ENCODE results near the gene MGAM2. TPM values are rescaled to one million over a fixed set of nuclear protein-coding genes. Genes with fewer than 3 reads are reported as not detected.

The MGAM2 gene
- total and polyA plus RNA-seq, 8 donors: 0.03 to 4.6 (median 0.17) TPM

DNA sequence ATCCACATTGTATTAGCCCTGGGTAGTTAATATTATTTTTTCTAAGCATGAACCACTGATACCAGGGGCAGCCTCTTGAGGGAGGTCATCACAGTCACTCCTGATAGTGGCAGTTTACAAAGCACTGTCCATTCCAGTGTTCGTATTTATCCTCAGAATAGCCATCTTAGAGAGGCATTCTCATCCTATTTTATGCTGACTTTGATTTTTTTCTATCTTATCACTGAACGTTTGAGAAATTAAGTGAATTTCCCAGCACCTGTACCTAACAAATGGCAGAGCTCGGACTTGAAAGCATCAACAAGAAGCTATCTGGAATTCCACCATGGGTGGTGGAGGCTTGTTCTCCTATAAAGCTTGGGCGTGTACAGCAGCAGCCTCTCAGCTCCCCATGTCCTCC lies 26.1 kb upstream of the MGAM2 start:
- TF ChIP-seq, protein P1, sequence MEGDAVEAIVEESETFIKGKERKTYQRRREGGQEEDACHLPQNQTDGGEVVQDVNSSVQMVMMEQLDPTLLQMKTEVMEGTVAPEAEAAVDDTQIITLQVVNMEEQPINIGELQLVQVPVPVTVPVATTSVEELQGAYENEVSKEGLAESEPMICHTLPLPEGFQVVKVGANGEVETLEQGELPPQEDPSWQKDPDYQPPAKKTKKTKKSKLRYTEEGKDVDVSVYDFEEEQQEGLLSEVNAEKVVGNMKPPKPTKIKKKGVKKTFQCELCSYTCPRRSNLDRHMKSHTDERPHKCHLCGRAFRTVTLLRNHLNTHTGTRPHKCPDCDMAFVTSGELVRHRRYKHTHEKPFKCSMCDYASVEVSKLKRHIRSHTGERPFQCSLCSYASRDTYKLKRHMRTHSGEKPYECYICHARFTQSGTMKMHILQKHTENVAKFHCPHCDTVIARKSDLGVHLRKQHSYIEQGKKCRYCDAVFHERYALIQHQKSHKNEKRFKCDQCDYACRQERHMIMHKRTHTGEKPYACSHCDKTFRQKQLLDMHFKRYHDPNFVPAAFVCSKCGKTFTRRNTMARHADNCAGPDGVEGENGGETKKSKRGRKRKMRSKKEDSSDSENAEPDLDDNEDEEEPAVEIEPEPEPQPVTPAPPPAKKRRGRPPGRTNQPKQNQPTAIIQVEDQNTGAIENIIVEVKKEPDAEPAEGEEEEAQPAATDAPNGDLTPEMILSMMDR (IDR thresholded peaks at IDR 0.05): no peak
- intact Hi-C loops (cut with DNase I): no loop called here
- Histone ChIP-seq H3K4me3 (no peak overlapping the region), H3K4me1 (no peaks in the 10 kb centered on the region), H3K36me3 (peaks cover 0 to 45% of the 10 kb centered on the region in 2 donors), H3K27ac (no peak overlapping the region), H3K9me3 (no peaks in the 10 kb centered on the region), H3K27me3 (no peaks in the 10 kb centered on the region)
- DNase-seq (no peak), ATAC-seq (no peak)

DNA sequence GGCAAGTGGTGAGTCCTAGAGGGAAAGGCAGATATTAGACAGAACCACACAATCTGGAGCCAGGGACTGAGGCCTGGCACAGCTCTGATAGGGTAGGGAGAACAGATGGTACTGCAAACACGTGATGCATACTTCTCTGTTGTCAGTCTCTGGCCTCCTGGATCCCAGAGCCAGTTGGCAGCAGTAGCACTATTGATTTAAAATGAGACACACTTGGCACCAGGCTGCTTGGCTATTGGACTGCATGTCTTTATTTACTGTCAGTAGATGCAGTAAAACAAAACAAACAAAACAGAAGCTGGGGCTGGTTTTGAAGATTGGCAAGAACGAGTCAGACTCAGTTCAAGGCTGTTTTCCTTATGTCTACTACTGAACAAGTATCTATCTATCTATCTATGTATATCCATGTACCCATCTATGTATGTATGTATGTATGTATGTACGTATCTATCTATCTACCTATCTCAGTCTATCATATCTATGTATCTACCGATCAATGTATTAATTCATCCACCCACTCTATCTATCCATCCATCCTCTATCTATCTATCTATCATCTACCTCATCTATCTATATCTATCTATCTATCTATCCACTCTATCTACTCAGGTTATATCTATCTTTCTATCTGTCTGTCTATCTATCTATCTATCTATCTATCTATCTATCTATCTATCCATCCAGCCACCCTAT lies 23.4 kb upstream of the MGAM2 start:
- TF ChIP-seq, protein P1 (IDR thresholded peaks at IDR 0.05): no peak
- H3K27me3 ChIP-seq: no peaks in the 10 kb centered on the region
- ATAC-seq (no peak), DNase-seq (no peak)
- no peaks in the 10 kb centered on the region for H3K9me3 ChIP-seq
- H3K4me3 ChIP-seq: no peak overlapping the region
- intact Hi-C loops (cut with DNase I): no loop called here
- no peak overlapping the region for H3K27ac ChIP-seq
- no peaks in the 10 kb centered on the region for H3K4me1 ChIP-seq
- peaks cover 0 to 48% of the 10 kb centered on the region in 2 donors for H3K36me3 ChIP-seq

DNA sequence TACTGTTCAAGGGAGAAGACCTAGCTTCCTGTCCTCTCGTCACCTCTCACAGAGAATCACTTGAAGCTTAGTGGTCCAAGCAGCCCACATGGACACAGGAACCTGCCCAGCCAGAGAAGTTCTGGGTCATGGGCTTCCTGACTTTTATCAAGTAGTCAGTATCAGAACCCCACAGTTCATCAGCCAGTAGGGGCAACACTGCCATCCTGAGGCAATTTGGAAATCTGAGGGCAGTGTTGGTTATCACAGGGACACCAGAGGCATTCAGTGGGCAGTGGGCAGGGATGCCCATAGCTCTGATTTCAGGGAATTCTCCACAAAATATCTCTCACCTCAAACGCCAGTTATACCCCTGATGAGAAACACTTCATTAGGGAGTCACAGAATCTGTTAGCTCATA lies 22.5 kb upstream of the MGAM2 start:
- intact Hi-C loops (cut with DNase I): no loop called here
- Histone ChIP-seq H3K4me3 (no peak overlapping the region), H3K27ac (no peak overlapping the region), H3K4me1 (no peaks in the 10 kb centered on the region), H3K27me3 (no peaks in the 10 kb centered on the region), H3K9me3 (no peaks in the 10 kb centered on the region), H3K36me3 (peaks cover 0 to 56% of the 10 kb centered on the region in 2 donors)
- no peak for DNase-seq
- ATAC-seq: no peak
- TF ChIP-seq, protein P1 (IDR thresholded peaks at IDR 0.05): no peak

DNA sequence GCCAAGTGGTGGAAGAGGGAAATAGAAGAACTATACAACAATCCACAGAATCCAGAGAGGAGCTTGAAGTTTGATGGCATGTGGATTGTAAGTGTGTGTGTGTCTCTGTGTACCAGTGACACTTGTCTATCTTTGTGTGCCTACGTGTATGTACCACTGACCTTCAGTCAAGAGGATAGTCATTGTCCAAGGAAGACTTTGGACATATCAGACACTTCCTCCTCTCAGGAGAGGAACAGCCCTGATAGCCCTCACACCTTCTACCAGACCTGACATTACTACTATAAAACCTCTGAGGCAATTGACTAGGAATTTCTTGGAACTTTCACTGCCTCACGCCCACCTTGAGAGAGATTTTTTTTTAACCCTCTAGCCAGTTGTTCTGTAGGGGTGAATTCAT lies 19.6 kb upstream of the MGAM2 start:
- intact Hi-C loops (cut with DNase I): no loop called here
- DNase-seq (no peak), ATAC-seq (no peak)
- Histone ChIP-seq H3K4me1 (no peaks in the 10 kb centered on the region), H3K27ac (no peak overlapping the region), H3K36me3 (peaks cover 0 to 62% of the 10 kb centered on the region in 2 donors), H3K27me3 (no peaks in the 10 kb centered on the region), H3K9me3 (no peaks in the 10 kb centered on the region), H3K4me3 (no peak overlapping the region)
- TF ChIP-seq, protein P1 (IDR thresholded peaks at IDR 0.05): no peak

DNA sequence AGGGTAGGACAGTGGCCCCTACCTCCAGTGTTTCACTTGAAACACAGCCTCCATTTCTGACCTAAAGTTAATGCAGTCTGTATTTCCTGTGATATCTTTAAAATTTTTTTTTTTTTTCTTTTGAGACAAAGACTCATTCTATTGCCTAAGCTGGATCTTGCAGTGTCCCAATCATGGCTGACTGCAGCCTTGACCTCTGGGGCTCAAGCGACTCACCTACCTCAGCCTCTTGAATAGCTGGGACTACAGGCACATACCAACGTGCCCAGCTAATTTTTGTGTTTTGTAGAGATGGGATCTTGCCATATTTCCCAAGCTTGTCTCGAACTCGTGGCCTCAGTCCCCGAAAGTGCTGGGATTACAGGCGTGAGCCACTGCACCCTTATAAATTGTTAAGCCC lies 16.7 kb upstream of the MGAM2 start:
- no peak overlapping the region for H3K4me3 ChIP-seq
- DNase-seq (no peak), ATAC-seq (no peak)
- TF ChIP-seq, protein P1 (IDR thresholded peaks at IDR 0.05): no peak
- no peaks in the 10 kb centered on the region for H3K4me1 ChIP-seq
- no peaks in the 10 kb centered on the region for H3K27me3 ChIP-seq
- H3K36me3 ChIP-seq: peaks cover 0 to 58% of the 10 kb centered on the region in 2 donors
- H3K27ac ChIP-seq: no peak overlapping the region
- H3K9me3 ChIP-seq: no peaks in the 10 kb centered on the region
- intact Hi-C loops (cut with DNase I): no loop called here

All from left lung (tissue), 10 donors.